Activated T-cell treated with anti-CD3 and anti-CD28 coated beads, Interleukin-2, amount 50 U/mL, for 24 hours (primary cell): ENCODE data around the gene TPSAB1.
"Not testable (repeated sequence)": the region's sequence is repeated elsewhere in the genome, so short reads cannot be mapped to it uniquely, and the experiment has no call there.

Experiments used
- DNase-seq: peaks from one replicate; pipeline ENCODE4 v3.0.0-alpha.2; 2020
- H3K27ac Mint-ChIP-seq: 2 replicates; pipeline ENCODE4 v1.8.0; 2020; ENCODE audit warnings: mild to moderate bottlenecking, mixed read lengths
- H3K27me3 Mint-ChIP-seq: 2 replicates; pipeline ENCODE4 v1.8.0; 2020; ENCODE audit warnings: mixed read lengths
- H3K36me3 Mint-ChIP-seq: 2 replicates; pipeline ENCODE4 v1.8.0; 2020; ENCODE audit warnings: low read depth, mixed read lengths
- H3K4me1 Mint-ChIP-seq: 2 replicates; pipeline ENCODE4 v1.8.0; 2020; ENCODE audit warnings: low read depth, mixed read lengths
- H3K4me3 Mint-ChIP-seq: 2 replicates; pipeline ENCODE4 v1.8.0; 2020; ENCODE audit warnings: mild to moderate bottlenecking, moderate library complexity, mixed read lengths
- H3K9me3 Mint-ChIP-seq: 2 replicates; pipeline ENCODE4 v1.8.0; 2020; ENCODE audit warnings: mixed read lengths

The TPSAB1 gene

DNA sequence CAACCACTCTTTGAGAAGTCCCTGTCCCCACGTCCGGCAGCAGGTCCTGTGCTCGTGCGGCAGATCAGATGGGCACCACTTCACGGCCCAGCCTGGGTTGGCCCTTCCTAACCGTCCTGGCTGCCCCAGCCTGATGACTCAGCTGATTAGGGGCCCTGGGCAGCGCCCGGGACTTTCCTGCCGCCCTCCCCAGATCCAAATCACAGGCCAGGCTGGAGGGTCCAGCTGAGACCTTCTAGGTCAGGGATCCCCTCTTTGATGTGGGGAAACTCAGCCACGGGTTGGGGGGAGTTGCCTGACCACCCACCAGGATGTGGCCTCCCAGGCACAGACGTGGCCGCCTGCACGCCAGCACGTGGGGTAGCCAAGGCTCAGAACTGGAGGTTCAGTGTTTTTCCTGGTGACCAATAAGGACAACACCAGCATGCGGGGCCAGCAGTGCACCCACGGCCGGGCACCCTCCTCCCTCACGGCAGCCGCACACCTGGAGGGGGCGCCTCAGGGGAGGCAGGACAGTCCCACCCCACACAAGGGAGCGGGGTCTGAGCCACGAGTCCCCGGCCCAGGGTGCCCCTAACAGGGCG lies 14.7 kb upstream of the TPSAB1 start:
- not testable (repeated sequence) for DNase-seq, H3K9me3 Mint-ChIP-seq, H3K4me3 Mint-ChIP-seq, H3K4me1 Mint-ChIP-seq, H3K27me3 Mint-ChIP-seq, H3K27ac Mint-ChIP-seq, H3K36me3 Mint-ChIP-seq

DNA sequence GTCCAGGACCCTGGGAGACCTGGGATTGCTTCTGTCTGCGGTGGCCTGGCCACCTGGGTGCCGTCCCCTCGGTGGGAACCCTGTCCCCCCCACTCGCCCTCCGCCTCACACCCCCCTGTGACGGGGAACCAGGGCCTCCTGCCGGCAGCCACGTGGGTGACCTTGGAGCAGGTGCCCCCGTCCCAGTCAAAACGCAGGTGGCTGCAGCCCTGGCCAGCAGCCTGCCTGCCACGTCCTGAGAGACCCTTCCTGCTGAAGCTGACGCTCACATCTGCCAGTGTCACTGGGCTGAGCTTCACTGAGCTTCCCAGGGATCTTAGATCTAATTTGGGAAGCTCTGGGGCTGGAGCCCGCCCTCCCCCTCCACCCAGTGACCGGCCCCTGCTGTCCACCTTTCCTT lies 13.8 kb upstream of the TPSAB1 start:
- H3K4me1 Mint-ChIP-seq, H3K27ac Mint-ChIP-seq, H3K27me3 Mint-ChIP-seq, H3K36me3 Mint-ChIP-seq, H3K9me3 Mint-ChIP-seq, H3K4me3 Mint-ChIP-seq, DNase-seq: not testable (repeated sequence)

DNA sequence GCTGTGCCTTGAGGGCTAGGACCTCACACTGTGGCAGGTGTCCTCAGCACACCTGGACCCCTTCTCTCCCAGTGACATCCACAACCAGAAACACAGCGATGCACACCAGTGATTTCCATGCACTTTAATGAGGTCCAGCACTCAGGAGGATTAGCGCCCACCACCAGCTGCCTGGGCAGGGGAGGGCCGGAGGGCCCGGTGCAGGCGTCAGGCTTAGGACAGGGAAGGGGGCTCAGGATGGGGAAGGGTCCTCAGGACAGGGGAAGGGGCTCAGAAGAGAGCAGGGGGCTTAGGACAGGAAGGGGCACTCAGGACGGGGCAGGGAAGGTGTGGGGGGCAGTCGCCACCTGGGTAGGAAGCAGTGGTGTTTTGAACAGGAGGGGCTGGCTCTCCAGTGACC lies 12.3 kb upstream of the TPSAB1 start:
- not testable (repeated sequence) for H3K9me3 Mint-ChIP-seq, H3K36me3 Mint-ChIP-seq, DNase-seq, H3K4me1 Mint-ChIP-seq, H3K27ac Mint-ChIP-seq, H3K27me3 Mint-ChIP-seq, H3K4me3 Mint-ChIP-seq

DNA sequence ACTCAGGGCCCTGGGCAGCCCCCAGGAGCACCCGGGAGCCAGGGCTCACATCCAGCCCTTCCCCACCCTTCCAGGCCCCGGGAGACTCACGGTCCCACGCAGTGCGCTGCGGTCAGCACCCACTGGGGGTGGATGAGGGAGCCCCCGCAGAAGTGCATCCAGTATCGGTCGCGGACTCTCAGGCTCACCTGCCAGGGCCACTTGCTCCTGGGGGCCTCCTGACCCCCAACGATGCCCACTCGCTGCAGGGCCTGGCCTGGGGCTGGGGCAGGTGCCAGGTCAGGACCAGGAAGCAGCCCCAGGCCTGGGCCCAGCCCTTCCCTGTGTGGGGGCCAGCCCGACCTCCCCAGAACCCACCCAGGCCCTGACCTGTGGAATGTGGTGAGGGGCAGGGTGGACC lies 11.0 kb upstream of the TPSAB1 start:
- not testable (repeated sequence) for H3K27me3 Mint-ChIP-seq, H3K4me1 Mint-ChIP-seq, H3K9me3 Mint-ChIP-seq

DNA sequence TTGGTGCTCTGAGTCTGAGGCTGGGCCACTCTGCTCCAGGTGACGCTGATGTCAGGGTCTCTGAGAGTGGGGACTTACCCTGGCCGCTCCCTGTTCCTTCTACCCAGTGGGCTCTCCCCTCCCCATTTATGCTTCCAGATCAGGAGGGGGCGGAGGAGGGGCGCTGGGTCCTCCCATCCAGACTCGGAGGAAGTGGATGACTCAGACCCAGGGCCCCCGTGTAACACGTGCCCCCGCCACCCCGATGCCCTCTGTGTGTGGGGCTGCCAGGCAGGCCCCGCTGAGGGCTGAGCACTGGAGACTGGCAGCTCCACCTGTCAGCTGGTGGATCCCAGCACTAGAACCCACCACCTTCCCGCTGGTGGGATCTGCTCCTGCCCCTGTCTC lies 10.4 kb upstream of the TPSAB1 start, which contains the start of gene TPSB2:
Gene TPSB2, minus strand, starts transcription at position 101 of the 387 bp plus-strand sequence. CDS start 233 bp downstream, outside the sequence.
- DNase-seq, H3K27ac Mint-ChIP-seq, H3K36me3 Mint-ChIP-seq, H3K4me3 Mint-ChIP-seq, H3K9me3 Mint-ChIP-seq, H3K27me3 Mint-ChIP-seq, H3K4me1 Mint-ChIP-seq: not testable (repeated sequence)

More for the DNA sequence above, 11.0 kb upstream of the TPSAB1 start:
- H3K27ac Mint-ChIP-seq, H3K4me3 Mint-ChIP-seq, H3K36me3 Mint-ChIP-seq, DNase-seq: not testable (repeated sequence)

DNA sequence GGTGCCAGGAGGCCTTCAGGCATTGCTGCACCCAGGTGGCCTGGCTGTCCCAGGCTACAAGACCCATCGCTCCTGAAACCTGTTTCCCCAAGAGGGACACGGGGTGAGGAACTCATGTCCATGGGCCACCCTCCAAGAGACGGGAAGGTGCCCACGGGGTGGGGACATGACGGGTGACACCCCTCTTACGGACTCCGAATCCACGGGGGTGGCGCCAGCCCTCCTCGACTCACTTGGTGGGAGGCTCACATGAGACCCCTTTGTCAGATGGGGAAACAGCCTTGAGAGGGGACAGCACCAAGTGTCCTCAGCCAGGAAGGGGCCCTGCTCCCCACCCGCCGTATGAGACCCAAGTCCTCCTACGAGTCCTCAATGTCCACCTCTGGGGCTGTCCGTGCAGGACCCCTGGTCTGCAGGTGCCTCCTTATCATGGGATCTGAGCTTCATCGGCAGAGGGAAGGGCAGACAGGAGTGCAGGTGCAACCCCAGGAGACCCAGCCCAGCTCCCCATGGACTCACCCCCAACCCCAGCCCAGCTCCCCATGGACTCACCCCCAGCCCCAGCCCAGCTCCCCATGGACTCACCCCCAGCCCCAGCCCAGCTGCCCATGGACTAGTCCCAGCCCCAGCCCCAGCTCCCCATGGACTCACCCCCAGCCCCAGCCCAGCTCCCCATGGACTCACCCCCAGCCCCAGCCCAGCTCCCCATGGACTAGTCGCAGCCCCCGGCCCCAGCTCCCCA lies 9.9 kb upstream of the TPSAB1 start:
- H3K9me3 Mint-ChIP-seq, H3K4me3 Mint-ChIP-seq, H3K4me1 Mint-ChIP-seq, H3K27ac Mint-ChIP-seq, DNase-seq, H3K36me3 Mint-ChIP-seq, H3K27me3 Mint-ChIP-seq: not testable (repeated sequence)

DNA sequence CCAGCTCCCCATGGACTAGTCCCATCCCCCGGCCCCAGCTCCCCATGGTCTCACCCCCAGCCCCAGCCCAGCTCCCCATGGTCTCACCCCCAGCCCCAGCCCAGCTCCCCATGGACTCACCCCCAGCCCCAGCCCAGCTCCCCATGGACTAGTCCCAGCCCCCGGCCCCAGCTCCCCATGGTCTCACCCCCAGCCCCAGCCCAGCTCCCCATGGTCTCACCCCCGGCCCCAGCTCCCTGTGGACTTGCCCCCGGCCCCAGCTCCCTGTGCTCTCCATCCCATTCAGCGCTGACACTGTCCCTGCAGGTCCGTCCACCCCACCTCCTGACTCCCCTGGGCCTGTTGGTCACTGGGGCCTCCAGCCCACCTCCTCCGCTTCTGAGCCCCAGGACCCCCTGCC lies 9.2 kb upstream of the TPSAB1 start:
- H3K36me3 Mint-ChIP-seq, H3K27me3 Mint-ChIP-seq, H3K9me3 Mint-ChIP-seq, DNase-seq, H3K27ac Mint-ChIP-seq, H3K4me3 Mint-ChIP-seq, H3K4me1 Mint-ChIP-seq: not testable (repeated sequence)

DNA sequence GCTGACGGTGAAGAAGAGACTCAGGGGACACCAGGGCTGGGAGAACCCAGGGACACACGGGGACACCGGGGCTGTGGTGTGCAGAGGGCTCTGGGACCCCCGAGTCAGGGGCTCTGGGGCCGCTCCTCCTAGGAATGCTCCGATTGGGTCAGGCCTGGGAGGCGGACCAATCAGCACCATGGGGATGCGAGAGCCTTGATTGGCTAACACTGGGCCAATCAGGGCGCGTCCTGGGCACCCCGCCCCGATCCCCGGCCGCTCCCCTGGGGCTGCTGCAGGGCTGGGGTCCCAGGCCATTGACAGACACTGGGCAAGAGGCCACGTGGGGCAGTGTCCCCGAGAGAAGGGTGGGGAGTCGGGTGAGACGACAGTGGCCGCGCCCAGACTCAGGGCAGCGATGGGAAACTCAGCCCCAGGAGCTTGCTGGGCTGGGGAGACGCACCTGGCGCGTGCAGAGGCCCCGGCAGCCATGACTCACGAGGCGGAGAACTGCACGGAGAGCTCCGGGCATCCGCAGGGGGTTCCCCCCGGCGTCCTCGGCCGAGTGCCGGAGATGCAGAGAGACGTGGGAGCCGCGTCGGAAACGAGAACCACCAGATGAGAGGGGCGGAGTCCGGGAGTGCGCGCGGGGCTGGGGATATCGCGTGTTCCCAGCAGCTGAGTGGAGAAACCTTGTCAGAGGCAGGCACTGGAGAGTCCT lies 8.3 kb upstream of the TPSAB1 start:
- H3K27me3 Mint-ChIP-seq, H3K9me3 Mint-ChIP-seq: not testable (repeated sequence)

DNA sequence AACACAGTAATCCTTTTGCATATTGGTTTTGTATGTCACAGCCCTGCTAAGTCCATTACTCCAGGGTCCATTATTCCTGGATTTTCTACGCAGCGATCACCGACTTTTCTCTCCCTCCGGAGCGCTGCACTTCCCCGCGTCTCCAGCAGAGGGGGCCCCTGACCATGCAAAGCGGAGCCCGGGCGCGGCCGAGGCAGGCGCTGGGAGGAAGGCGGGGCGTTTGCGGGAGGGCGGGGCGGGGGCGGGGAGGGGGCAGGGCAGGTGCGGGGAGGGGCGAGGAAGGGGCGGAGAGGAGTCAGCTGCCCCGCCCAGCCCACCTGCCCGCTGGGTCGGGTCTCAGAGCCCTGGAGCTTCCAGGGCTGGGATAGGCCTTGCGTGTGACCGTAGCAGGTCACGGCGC lies 3.8 kb upstream of the TPSAB1 start:
- not testable (repeated sequence) for H3K4me3 Mint-ChIP-seq, DNase-seq, H3K9me3 Mint-ChIP-seq, H3K27me3 Mint-ChIP-seq, H3K36me3 Mint-ChIP-seq, H3K27ac Mint-ChIP-seq, H3K4me1 Mint-ChIP-seq

More for the DNA sequence above, 8.3 kb upstream of the TPSAB1 start:
- H3K27ac Mint-ChIP-seq, H3K4me1 Mint-ChIP-seq, DNase-seq, H3K36me3 Mint-ChIP-seq, H3K4me3 Mint-ChIP-seq: not testable (repeated sequence)

DNA sequence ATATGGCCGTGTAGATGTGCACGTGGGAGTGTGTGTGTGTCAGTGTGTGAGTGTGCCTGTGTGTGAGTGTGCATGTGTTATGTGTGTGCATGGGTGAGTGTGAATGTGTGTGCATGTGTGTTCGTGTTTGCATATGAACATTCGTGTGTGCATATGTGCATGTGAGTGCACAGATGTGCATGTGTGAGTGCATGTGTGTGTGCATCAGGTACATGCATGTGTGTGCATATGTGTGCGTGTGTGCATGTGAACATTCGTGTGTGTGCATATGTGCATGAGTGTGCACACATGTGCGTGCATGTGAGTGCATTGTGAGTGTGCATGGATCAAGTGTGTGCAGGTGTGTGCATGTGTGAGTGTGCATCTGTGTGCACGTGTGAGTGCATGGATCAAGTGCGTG lies 2.5 kb upstream of the TPSAB1 start:
- Mint-ChIP-seq H3K4me3 (no peak overlapping the region), H3K27me3 (peaks cover 5% of the 10 kb centered on the region), H3K4me1 (no peaks in the 10 kb centered on the region), H3K27ac (no peak overlapping the region), H3K9me3 (no peaks in the 10 kb centered on the region), H3K36me3 (no peaks in the 10 kb centered on the region)
- no peak for DNase-seq

DNA sequence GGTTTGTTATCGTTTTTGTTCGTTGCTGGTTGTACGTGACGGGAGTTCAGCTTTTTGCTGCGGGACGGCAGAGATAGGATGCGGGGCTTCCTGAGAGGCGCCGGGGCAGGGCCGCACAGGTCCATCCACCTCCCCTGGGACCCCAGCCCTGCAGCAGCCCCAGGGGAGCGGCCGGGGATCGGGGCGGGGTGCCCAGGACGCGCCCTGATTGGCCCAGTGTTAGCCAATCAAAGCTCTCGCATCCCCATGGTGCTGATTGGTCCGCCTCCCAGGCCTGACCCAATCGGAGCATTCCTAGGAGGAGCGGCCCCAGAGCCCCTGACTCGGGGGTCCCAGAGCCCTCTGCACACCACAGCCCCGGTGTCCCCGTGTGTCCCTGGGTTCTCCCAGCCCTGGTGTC lies 1.6 kb upstream of the TPSAB1 start:
- not testable (repeated sequence) for H3K27ac Mint-ChIP-seq, H3K36me3 Mint-ChIP-seq, H3K4me3 Mint-ChIP-seq, H3K27me3 Mint-ChIP-seq, H3K4me1 Mint-ChIP-seq, H3K9me3 Mint-ChIP-seq
- peak; percentile 22 for DNase-seq

DNA sequence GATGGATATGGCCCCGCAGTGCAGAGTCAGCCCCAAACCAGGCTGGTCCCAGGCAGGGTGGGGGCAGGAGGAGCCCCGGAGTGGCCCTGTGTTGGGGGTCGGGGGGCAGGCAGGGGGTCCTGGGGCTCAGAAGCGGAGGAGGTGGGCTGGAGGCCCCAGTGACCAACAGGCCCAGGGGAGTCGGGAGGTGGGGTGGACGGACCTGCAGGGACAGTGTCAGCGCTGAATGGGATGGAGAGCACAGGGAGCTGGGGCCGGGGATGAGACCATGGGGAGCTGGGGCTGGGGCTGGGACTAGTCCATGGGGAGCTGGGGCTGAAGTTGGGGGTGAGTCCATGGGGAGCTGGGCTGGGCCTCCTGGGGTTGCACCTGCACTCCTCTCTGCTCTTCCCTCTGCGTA lies 930 bp upstream of the TPSAB1 start:
- H3K27ac Mint-ChIP-seq, H3K27me3 Mint-ChIP-seq, H3K9me3 Mint-ChIP-seq, H3K4me3 Mint-ChIP-seq, H3K36me3 Mint-ChIP-seq, H3K4me1 Mint-ChIP-seq: not testable (repeated sequence)
- peak; percentile 22 for DNase-seq

DNA sequence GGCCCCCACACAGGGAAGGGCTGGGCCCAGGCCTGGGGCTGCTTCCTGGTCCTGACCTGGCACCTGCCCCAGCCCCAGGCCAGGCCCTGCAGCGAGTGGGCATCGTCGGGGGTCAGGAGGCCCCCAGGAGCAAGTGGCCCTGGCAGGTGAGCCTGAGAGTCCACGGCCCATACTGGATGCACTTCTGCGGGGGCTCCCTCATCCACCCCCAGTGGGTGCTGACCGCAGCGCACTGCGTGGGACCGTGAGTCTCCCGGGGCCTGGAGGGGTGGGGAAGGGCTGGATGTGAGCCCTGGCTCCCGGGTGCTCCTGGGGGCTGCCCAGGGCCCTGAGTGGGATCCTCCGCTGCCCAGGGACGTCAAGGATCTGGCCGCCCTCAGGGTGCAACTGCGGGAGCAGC lies 576 bp downstream of the TPSAB1 start:
- not testable (repeated sequence) for H3K4me3 Mint-ChIP-seq, DNase-seq, H3K4me1 Mint-ChIP-seq, H3K27ac Mint-ChIP-seq, H3K9me3 Mint-ChIP-seq, H3K36me3 Mint-ChIP-seq, H3K27me3 Mint-ChIP-seq

DNA sequence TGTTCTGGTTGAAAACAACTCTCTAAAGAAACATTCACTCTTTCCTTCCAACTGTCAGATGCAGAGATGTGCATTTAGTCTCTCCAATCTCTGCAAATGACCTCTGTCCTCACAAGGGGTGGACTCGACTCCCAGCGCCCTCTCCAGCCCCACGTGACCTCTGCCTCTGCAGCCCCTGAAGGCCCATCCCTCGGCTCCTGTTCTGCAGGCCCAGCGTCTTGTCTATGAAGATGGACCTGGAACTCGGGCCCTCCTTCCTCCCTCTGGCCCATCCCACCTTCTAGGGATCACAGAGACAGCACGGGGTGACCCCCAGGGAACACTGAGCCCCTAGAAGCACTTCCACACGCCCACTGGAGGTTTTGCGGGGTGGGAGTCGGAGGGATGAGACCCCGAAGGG lies 2.9 kb downstream of the TPSAB1 start:
- not testable (repeated sequence) for H3K4me1 Mint-ChIP-seq, H3K27ac Mint-ChIP-seq, H3K4me3 Mint-ChIP-seq, H3K9me3 Mint-ChIP-seq, H3K36me3 Mint-ChIP-seq, H3K27me3 Mint-ChIP-seq
- DNase-seq, result peak; percentile 6
